GM08714 (cell line): ENCODE data around the gene GAS2L2.
"Not testable (repeated sequence)": the region's sequence is repeated elsewhere in the genome, so short reads cannot be mapped to it uniquely, and the experiment has no call there.

ENCODE experiments used
- H3K4me3 ChIP-seq: fragments of 200-500 bp; sonication (Bioruptor generic); 2 replicates; pipeline ENCODE4 v1.5.1; 2014; ENCODE audit warnings: mild to moderate bottlenecking, low read length, inconsistent platforms
- ZNF274 ChIP-seq: IDR thresholded peaks from 2 replicates; pipeline ENCODE4 v1.6.1; 2012; ENCODE audit warnings: mild to moderate bottlenecking, low read depth, low read length

The GAS2L2 gene

GRCh38 chr17:35764123-35764991 lies 11.3 kb upstream of the GAS2L2 start:
- peak overlapping the region; percentile 42; the same call in 1 of the 2 replicates for H3K4me3 ChIP-seq
- no peak for TF ChIP-seq ZNF274

GRCh38 chr17:35763767-35764122 lies 10.7 kb upstream of the GAS2L2 start:
- H3K4me3 ChIP-seq = no peak overlapping the region
- TF ChIP-seq ZNF274 = no peak

- no peak for TF ChIP-seq ZNF274
- H3K4me3 ChIP-seq = no peak overlapping the region
These were observed 8.6 kb upstream of the GAS2L2 start for GRCh38 chr17:35761601-35762000.

GRCh38 chr17:35760587-35760986 lies 7.5 kb upstream of the GAS2L2 start, which contains the start of gene C17orf50:
Gene C17orf50, plus strand, starts transcription at chr17:35760887. Its CDS starts 55 bp downstream, at chr17:35760942.
- H3K4me3 ChIP-seq = no peak within 1 kb of the TSS
- TF ChIP-seq ZNF274 = no peak

GRCh38 chr17:35757243-35757642 lies 4.2 kb upstream of the GAS2L2 start:
- H3K4me3 ChIP-seq = no peak overlapping the region
- no peak for TF ChIP-seq ZNF274

DNA sequence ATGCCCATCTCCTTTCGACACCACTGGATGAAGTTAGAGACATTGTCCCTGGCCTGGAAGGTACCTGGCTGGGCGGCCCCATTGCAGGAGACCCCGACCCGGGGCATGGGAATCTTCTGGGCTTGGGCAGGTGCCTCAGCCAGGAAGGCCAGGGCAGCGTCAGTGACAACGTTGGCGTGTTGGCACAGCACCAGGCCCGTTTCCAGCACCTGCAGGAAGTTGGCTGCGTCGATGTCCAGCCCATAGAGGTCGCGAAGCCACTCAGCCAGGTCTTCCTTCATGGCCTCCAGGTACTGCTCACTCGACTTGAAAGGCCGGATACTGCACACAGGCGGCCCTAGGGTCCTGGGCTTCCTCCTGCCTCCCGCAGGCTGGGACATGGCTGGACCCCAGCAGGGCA lies 568 bp downstream of the GAS2L2 start:
- H3K4me3 ChIP-seq = no peak overlapping the region
- no peak for TF ChIP-seq ZNF274

DNA sequence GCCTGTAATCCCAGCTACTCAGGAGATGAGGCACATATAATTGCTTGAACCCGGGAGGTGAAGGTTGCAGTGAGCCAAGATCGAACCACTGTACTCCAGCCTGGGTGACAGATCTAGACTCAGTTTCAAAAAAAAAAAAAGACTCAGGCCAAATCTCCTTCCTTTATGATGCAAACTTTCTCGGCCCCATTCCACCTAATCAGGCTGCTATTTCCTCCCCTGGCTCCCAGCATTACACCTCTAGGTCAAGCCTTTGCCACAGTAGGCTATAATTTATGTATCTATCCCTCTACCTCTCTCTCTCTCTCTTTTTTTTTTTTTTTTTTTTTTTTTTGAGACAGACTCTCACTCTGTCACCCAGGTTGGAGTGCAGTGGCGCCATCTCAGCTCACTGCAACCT lies 1.5 kb downstream of the GAS2L2 start:
- H3K4me3 ChIP-seq = not testable (repeated sequence)

- TF ChIP-seq ZNF274 = no peak
- H3K4me3 ChIP-seq = no peak overlapping the region
These were observed 2.3 kb downstream of the GAS2L2 start for GRCh38 chr17:35750526-35751395.

GRCh38 chr17:35749560-35750412 lies 3.3 kb downstream of the GAS2L2 start:
- no peak overlapping the region for H3K4me3 ChIP-seq
- no peak for TF ChIP-seq ZNF274

- no peak for TF ChIP-seq ZNF274
These were observed 4.1 kb downstream of the GAS2L2 start for GRCh38 chr17:35748979-35749378.

GRCh38 chr17:35748341-35748841 lies 4.6 kb downstream of the GAS2L2 start:
- no peak for TF ChIP-seq ZNF274

More at GRCh38 chr17:35748979-35749378, 4.1 kb downstream of the GAS2L2 start:
- no peak overlapping the region for H3K4me3 ChIP-seq

GRCh38 chr17:35747540-35748017 lies 5.5 kb downstream of the GAS2L2 start:
- no peak for TF ChIP-seq ZNF274
- no peak overlapping the region for H3K4me3 ChIP-seq

More at GRCh38 chr17:35748341-35748841, 4.6 kb downstream of the GAS2L2 start:
- H3K4me3 ChIP-seq = no peak overlapping the region

DNA sequence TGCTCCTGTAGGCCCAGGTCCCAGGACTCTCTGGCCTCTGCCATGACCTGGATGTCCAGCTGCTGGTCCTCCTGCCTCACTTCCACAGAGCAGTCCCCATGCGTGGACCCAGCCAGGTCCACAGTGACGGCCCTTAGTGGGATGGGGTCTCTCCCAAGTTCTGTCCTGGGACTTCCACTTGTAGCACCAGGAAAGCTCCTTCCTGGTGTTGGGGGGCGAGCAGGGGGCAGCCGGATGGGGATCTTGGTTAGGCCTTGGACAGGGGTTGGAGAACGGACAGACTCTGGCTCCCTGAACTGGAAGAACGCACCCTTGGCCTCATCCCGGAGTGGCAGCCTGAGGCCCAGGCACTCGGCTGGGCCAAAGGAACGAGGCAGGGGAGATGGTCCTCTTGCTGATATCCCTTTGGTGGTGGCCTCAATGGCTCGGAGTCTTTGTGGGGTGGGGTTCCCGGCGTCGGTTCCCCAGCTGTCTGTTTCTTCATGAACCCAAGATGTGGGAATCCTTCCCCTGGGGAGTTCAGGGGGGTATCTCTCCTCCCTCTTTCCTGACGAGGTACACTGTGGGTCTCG lies 7.2 kb downstream of the GAS2L2 start:
- TF ChIP-seq ZNF274 = no peak
- no peak overlapping the region for H3K4me3 ChIP-seq
